HG02798 (cell line): ENCODE results near the gene KCNB1.

ENCODE experiments used
- ATAC-seq: cut with Tn5 transposase; IDR thresholded peaks from one replicate; pipeline ENCODE4 v1.9.1; 2021; ENCODE audit warnings: mild to moderate bottlenecking; ENCODE audit not compliant: unreplicated experiment, poor library complexity

KCNB1 gene

GRCh38 chr20:49482621-49483017 lies at the start of gene KCNB1:
Gene KCNB1 (minus strand): TSS chr20:49482668. CDS start chr20:49482480, 188 bp downstream.
- no peak for ATAC-seq

- no peak for ATAC-seq
These were observed 47.0 kb upstream of the KCNB1 start for GRCh38 chr20:49529470-49529869.

GRCh38 chr20:49526568-49526967 lies 44.1 kb upstream of the KCNB1 start:
- no peak for ATAC-seq

- ATAC-seq = no peak
These were observed 43.6 kb upstream of the KCNB1 start for GRCh38 chr20:49526056-49526455.

GRCh38 chr20:49523767-49524360 lies 41.4 kb upstream of the KCNB1 start:
- ATAC-seq = no peak

- ATAC-seq = no peak
These were observed 38.9 kb upstream of the KCNB1 start for GRCh38 chr20:49521356-49521755.

- no peak for ATAC-seq
These were observed 37.4 kb upstream of the KCNB1 start for GRCh38 chr20:49519777-49520359.

- ATAC-seq = no peak
These were observed 36.8 kb upstream of the KCNB1 start for GRCh38 chr20:49519212-49519712.

- ATAC-seq = no peak
These were observed 36.1 kb upstream of the KCNB1 start for GRCh38 chr20:49518576-49518975.

GRCh38 chr20:49517805-49518100 lies 35.3 kb upstream of the KCNB1 start:
- no peak for ATAC-seq

GRCh38 chr20:49516916-49517804 lies 34.7 kb upstream of the KCNB1 start:
- no peak for ATAC-seq

GRCh38 chr20:49515586-49515985 lies 33.1 kb upstream of the KCNB1 start:
- ATAC-seq = no peak

GRCh38 chr20:49513517-49513916 lies 31.0 kb upstream of the KCNB1 start:
- ATAC-seq = no peak

GRCh38 chr20:49513009-49513408 lies 30.5 kb upstream of the KCNB1 start:
- no peak for ATAC-seq

GRCh38 chr20:49511788-49512525 lies 29.5 kb upstream of the KCNB1 start:
- no peak for ATAC-seq

- no peak for ATAC-seq
These were observed 28.2 kb upstream of the KCNB1 start for GRCh38 chr20:49510562-49511122.

- no peak for ATAC-seq
These were observed 26.1 kb upstream of the KCNB1 start for GRCh38 chr20:49508435-49509199.

- no peak for ATAC-seq
These were observed 25.4 kb upstream of the KCNB1 start for GRCh38 chr20:49507741-49508434.

GRCh38 chr20:49505518-49505917 lies 23.1 kb upstream of the KCNB1 start:
- ATAC-seq = no peak
